ENCODE measurements around the gene WDFY1. TPM values are rescaled to one million over a fixed set of nuclear protein-coding genes. Genes with fewer than 3 reads are reported as not detected.
"Not testable (repeated sequence)": the region's sequence is repeated elsewhere in the genome, so short reads cannot be mapped to it uniquely, and the experiment has no call there.

The WDFY1 gene
- total and polyA plus RNA-seq, 9 of the 15 experiments (the other 6 are each of a cell fraction or from before 2014, with no cell fraction given) = 5.4 to 27.6 (median 17.5) TPM

DNA sequence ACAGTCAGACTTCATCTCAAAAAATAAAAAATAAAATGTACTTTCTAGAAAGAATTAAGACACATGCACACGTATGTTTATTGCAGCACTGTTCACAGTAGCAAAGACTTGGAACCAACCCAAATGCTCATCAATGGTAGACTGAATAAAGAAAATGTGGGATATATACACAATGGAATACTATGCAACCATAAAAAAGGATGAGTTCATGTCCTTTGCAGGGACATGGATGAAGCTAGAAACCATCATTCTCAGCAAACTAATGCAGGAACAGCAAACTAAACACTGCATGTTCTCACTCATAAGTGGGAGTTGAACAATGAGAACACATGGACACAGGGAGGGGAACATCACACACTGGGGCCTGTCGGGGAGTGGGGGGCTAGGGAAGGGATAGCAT lies 72.4 kb downstream of the WDFY1 start:
- H3K27ac ChIP-seq (ENCODE audit: extremely low read depth, low read depth, low read length); H3K36me3 ChIP-seq (ENCODE audit: control insufficient read depth, insufficient read depth, low read length); DNase-seq (ENCODE audit: extremely low read depth in 1 of 4, low spot score in 3 of 4); H3K9ac ChIP-seq (ENCODE audit: insufficient read depth in 1 of 2, low read depth in 2 of 2, low read length in 2 of 2); ATAC-seq; H3K27me3 ChIP-seq (ENCODE audit: control insufficient read depth in 2 of 2, insufficient read depth in 2 of 2, low read length in 2 of 2); H3K9me3 ChIP-seq (replicated peaks; ENCODE audit: control insufficient read depth, insufficient read depth, low read depth, low read length); POLR2A ChIA-PET; H3K4me3 ChIP-seq; H3K4me2 ChIP-seq (ENCODE audit: insufficient read depth, low read length); H3K79me2 ChIP-seq (ENCODE audit: control insufficient read depth, insufficient read depth, low read length); H3K4me1 ChIP-seq (replicated peaks in 1 of 2; ENCODE audit: control insufficient read depth in 2 of 2, insufficient read depth in 2 of 2, low read length in 2 of 2); H4K20me1 ChIP-seq (replicated peaks; ENCODE audit: control insufficient read depth, insufficient read depth, low read length); H2AFZ ChIP-seq (ENCODE audit: low read depth, low read length); BruUV-seq (replicated peaks); CTCF ChIA-PET (ENCODE audit: low intra/inter-chr PET ratio); H3K9me1 ChIP-seq (ENCODE audit: control insufficient read depth, insufficient read depth, low read length); in situ Hi-C loops (cut with MboI); FAIRE-seq; intact Hi-C loops (cut with micrococcal nuclease): not testable (repeated sequence)
- TF ChIP-seq ZNF146 (CRISPR knock-in tag; IDR thresholded peaks at IDR 0.05; ENCODE audit: unreplicated experiment) = peak; percentile 69
- 62% methylated on average over 1 of the region's 2 CpGs for WGBS (ENCODE audit: insufficient coverage, low coverage, missing lambda C conversion rate)

- H3K4me2 ChIP-seq (ENCODE audit: insufficient read depth, low read length); H3K4me1 ChIP-seq (replicated peaks in 1 of 2; ENCODE audit: control insufficient read depth in 2 of 2, insufficient read depth in 2 of 2, low read length in 2 of 2); H3K79me2 ChIP-seq (ENCODE audit: control insufficient read depth, insufficient read depth, low read length); H3K9me1 ChIP-seq (ENCODE audit: control insufficient read depth, insufficient read depth, low read length); H3K4me3 ChIP-seq; intact Hi-C loops (cut with micrococcal nuclease); ATAC-seq; H3K27ac ChIP-seq (ENCODE audit: extremely low read depth, low read depth, low read length); H3K36me3 ChIP-seq (ENCODE audit: control insufficient read depth, insufficient read depth, low read length); in situ Hi-C loops (cut with MboI); H2AFZ ChIP-seq (ENCODE audit: low read depth, low read length); BruUV-seq (replicated peaks); DNase-seq (ENCODE audit: extremely low read depth in 1 of 4, low spot score in 3 of 4); H3K9ac ChIP-seq (ENCODE audit: insufficient read depth in 1 of 2, low read depth in 2 of 2, low read length in 2 of 2); H3K9me3 ChIP-seq (replicated peaks; ENCODE audit: control insufficient read depth, insufficient read depth, low read depth, low read length); H3K27me3 ChIP-seq (ENCODE audit: control insufficient read depth in 2 of 2, insufficient read depth in 2 of 2, low read length in 2 of 2); FAIRE-seq; CTCF ChIA-PET (ENCODE audit: low intra/inter-chr PET ratio); H4K20me1 ChIP-seq (replicated peaks; ENCODE audit: control insufficient read depth, insufficient read depth, low read length): not testable (repeated sequence)
- POLR2A ChIA-PET = interaction anchor here (0.8 kb wide), 1 partner anchor 10 kb away, joined by 3 read pairs; no protein-coding TSS in a partner anchor
- 88% methylated on average over 8 of the region's 12 CpGs for WGBS (ENCODE audit: insufficient coverage, low coverage, missing lambda C conversion rate)
Observed at GRCh38 chr2:223871661-223872060, 73.5 kb downstream of the WDFY1 start.

Measured in K562 (cell line).